HEK293T (cell line): Measurements from ENCODE around the gene EPHB1.

Experiments used
- CTCF ChIA-PET: fragments of 350-600 bp; formaldehyde crosslinking; extraction: SDS; loops from one replicate; lab custom pipeline; 2021; ENCODE audit warnings: antibody characterized with exemption, inconsistent platforms; lab: Yijun Ruan, JAX
- POLR2A ChIA-PET: fragments of 350-600 bp; formaldehyde crosslinking; extraction: SDS; loops from one replicate; lab custom pipeline; 2020; ENCODE audit warnings: antibody characterized with exemption, inconsistent platforms; lab: Yijun Ruan, JAX
- DNase-seq: peaks from one replicate; pipeline ENCODE4 v3.0.0; 2012; ENCODE audit warnings: mixed read lengths; ENCODE audit errors: extremely low spot score
- ARNT ChIP-seq: fragments of 450-650 bp; IDR thresholded peaks from 2 replicates; pipeline ENCODE4 v1.6.1; 2017; ENCODE audit warnings: mild to moderate bottlenecking
- BHLHE40 ChIP-seq: fragments of 450-650 bp; IDR thresholded peaks from 2 replicates; pipeline ENCODE4 v1.6.1; 2016; ENCODE audit warnings: mild to moderate bottlenecking, moderate library complexity, borderline replicate concordance
- CTBP1 ChIP-seq: fragments of 450-650 bp; IDR thresholded peaks from 2 replicates; pipeline ENCODE4 v1.6.1; 2016; ENCODE audit warnings: borderline replicate concordance
- ELF4 ChIP-seq: fragments of 450-650 bp; IDR thresholded peaks from 2 replicates; pipeline ENCODE4 v1.6.1; 2017; ENCODE audit warnings: antibody characterized with exemption
- FOXA1 ChIP-seq: fragments of 450-650 bp; IDR thresholded peaks from 2 replicates; pipeline ENCODE4 v1.6.1; 2016; ENCODE audit warnings: mild to moderate bottlenecking
- FOXK2 ChIP-seq: fragments of 450-650 bp; IDR thresholded peaks from 2 replicates; pipeline ENCODE4 v1.6.1; 2016; ENCODE audit warnings: mild to moderate bottlenecking
- FOXM1 ChIP-seq: fragments of 450-650 bp; IDR thresholded peaks from 2 replicates; pipeline ENCODE4 v1.6.1; 2017; ENCODE audit warnings: mild to moderate bottlenecking, borderline replicate concordance
- HDGF ChIP-seq: fragments of 450-650 bp; IDR thresholded peaks from 2 replicates; pipeline ENCODE4 v1.6.1; 2017; ENCODE audit warnings: antibody characterized with exemption, borderline replicate concordance
- L3MBTL2 ChIP-seq: fragments of 450-650 bp; conservative IDR thresholded peaks from 2 replicates; pipeline ENCODE4 v1.6.1; 2016; ENCODE audit warnings: mild to moderate bottlenecking
- LEF1 ChIP-seq: fragments of 450-650 bp; IDR thresholded peaks from 2 replicates; pipeline ENCODE4 v1.6.1; 2017; ENCODE audit warnings: mild to moderate bottlenecking, borderline replicate concordance
- NFRKB ChIP-seq: fragments of 450-650 bp; IDR thresholded peaks from 2 replicates; pipeline ENCODE4 v1.6.1; 2016; ENCODE audit warnings: mild to moderate bottlenecking, moderate library complexity
- PKNOX1 ChIP-seq: fragments of 450-650 bp; IDR thresholded peaks from 2 replicates; pipeline ENCODE4 v1.6.1; 2016
- SP1 ChIP-seq: fragments of 450-650 bp; IDR thresholded peaks from 2 replicates; pipeline ENCODE4 v1.6.1; 2017
- SUZ12 ChIP-seq: fragments of 450-650 bp; IDR thresholded peaks from 2 replicates; pipeline ENCODE4 v1.6.1; 2016; ENCODE audit warnings: mild to moderate bottlenecking
- TARDBP ChIP-seq: fragments of 450-650 bp; IDR thresholded peaks from 2 replicates; pipeline ENCODE4 v1.6.1; 2016
- ZNF384 ChIP-seq: fragments of 450-650 bp; IDR thresholded peaks from 2 replicates; pipeline ENCODE4 v1.6.1; 2016

Gene EPHB1

GRCh38 chr3:134761213-134761612, 33.8 kb upstream of the EPHB1 start:
- no peak for DNase-seq
- ChIA-PET POLR2A (no interaction called here), CTCF (no interaction called here)

GRCh38 chr3:134762016-134762415, 33.0 kb upstream of the EPHB1 start:
- POLR2A ChIA-PET: no interaction called here
- no peak for DNase-seq
- CTCF ChIA-PET: no interaction called here
- TF ChIP-seq PKNOX1 (no peak), LEF1 (no peak), CTBP1 (no peak), ZNF384 (no peak), FOXA1 (no peak), SUZ12 (no peak), TARDBP (no peak), BHLHE40 (no peak)

More at GRCh38 chr3:134761213-134761612, 33.8 kb upstream of the EPHB1 start:
- TF ChIP-seq FOXM1: no peak
- TF ChIP-seq PKNOX1: no peak
- no peak for TF ChIP-seq TARDBP
- no peak for TF ChIP-seq FOXK2
- TF ChIP-seq BHLHE40: no peak
- no peak for TF ChIP-seq CTBP1
- TF ChIP-seq ZNF384: no peak
- no peak for TF ChIP-seq SUZ12
- TF ChIP-seq HDGF: no peak
- TF ChIP-seq ARNT: no peak
- no peak for TF ChIP-seq LEF1
- TF ChIP-seq NFRKB: no peak

- POLR2A ChIA-PET: no interaction called here
- CTCF ChIA-PET: no interaction called here
- TF ChIP-seq ELF4 (no peak), LEF1 (no peak), NFRKB (no peak), ZNF384 (no peak), TARDBP (no peak), CTBP1 (no peak), SP1 (no peak), FOXK2 (no peak), ARNT (no peak), HDGF (no peak), BHLHE40 (no peak), FOXA1 (no peak), FOXM1 (no peak), L3MBTL2 (no peak), PKNOX1 (no peak), SUZ12 (no peak)
- no peak for DNase-seq
These were observed 29.6 kb upstream of the EPHB1 start for GRCh38 chr3:134765468-134765867.

DNA sequence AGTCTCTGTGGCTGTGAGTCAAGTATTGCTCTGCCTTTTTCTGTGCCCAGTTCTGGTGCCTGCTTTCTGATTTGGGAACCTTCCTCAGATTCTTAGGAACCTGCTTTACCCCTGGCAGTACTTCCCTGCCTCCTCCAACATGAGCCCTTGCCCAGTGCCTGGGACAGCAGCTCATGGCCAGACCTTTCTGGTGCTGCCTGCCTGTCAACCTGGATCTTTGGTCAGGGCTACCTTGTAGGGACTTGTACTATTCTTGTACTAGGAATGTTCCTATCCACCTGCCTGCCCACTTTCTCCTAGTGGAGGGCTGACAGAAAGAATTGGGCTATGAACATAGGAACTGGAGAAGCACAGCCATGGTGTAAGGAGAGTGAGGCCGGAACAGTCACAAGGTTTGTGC, 28.8 kb upstream of the EPHB1 start:
- TF ChIP-seq LEF1 (no peak), HDGF (no peak), CTBP1 (no peak), SP1 (no peak), ARNT (no peak), FOXK2 (no peak), TARDBP (no peak), PKNOX1 (no peak), ZNF384 (no peak), FOXM1 (no peak), L3MBTL2 (no peak), BHLHE40 (no peak), NFRKB (no peak), FOXA1 (no peak), ELF4 (no peak)
- CTCF ChIA-PET: no interaction called here
- POLR2A ChIA-PET: no interaction called here
- no peak for DNase-seq

GRCh38 chr3:134768116-134768515, 26.9 kb upstream of the EPHB1 start:
- TF ChIP-seq FOXA1 (no peak), TARDBP (no peak), PKNOX1 (no peak), BHLHE40 (no peak), ARNT (no peak), FOXK2 (no peak), ZNF384 (no peak), CTBP1 (no peak)
- CTCF ChIA-PET: no interaction called here
- DNase-seq: no peak
- POLR2A ChIA-PET: no interaction called here

DNA sequence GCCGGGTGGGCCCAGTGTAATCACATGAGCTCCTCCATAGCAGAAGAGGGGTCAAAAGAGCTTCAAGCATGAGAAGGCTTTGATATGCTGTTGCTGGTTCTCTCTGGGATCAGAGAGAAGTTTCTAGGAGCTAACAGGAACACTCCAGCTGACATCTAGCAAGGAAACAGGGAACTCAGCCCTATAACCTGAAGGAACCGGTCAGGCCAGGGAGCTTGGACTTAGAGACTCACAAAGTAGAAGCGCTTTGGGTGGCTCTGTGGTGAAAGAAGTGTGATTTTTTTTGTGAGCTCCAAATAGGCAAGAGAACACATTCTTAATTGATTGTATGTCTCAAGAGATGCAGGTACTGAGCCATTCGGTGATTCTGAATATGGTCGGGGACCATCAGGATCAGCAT, 26.2 kb upstream of the EPHB1 start:
- ChIA-PET POLR2A (no interaction called here), CTCF (no interaction called here)
- DNase-seq: no peak
- TF ChIP-seq SP1 (no peak), LEF1 (no peak), ELF4 (no peak)
